Measurements from ENCODE around the gene DEFB123. TPM values are rescaled to one million over a fixed set of nuclear protein-coding genes. Genes with fewer than 3 reads are reported as not detected.

The DEFB123 gene
- polyA plus RNA-seq, 1 donor from 2014 or later = not detected

- H3K27me3 ChIP-seq (ENCODE audit: insufficient read depth, low read depth, low read length) = no peaks in the 10 kb centered on the region
- no peak overlapping the region for H3K4me3 ChIP-seq (ENCODE audit: low read length)
- no peaks in the 10 kb centered on the region for H3K79me2 ChIP-seq (replicated peaks; ENCODE audit: insufficient read depth, low read length)
- no peak overlapping the region for H3K4me2 ChIP-seq (ENCODE audit: low read length)
- no peak overlapping the region for H3K9ac ChIP-seq (ENCODE audit: low read length)
- H3F3A ChIP-seq (ENCODE audit: insufficient read depth, low read length, poor library complexity, severe bottlenecking) = no peaks in the 10 kb centered on the region
- TF ChIP-seq EZH2 (IDR thresholded peaks at IDR 0.05; ENCODE audit: borderline replicate concordance, insufficient read depth, low read length, poor library complexity, severe bottlenecking) = no peak
- no peak overlapping the region for H2AFZ ChIP-seq (ENCODE audit: low read depth, low read length)
- no peak overlapping the region for H3K27ac ChIP-seq (ENCODE audit: low read length)
- H4K20me1 ChIP-seq (ENCODE audit: insufficient read depth) = no peaks in the 10 kb centered on the region
- H3K9me3 ChIP-seq (ENCODE audit: low read length) = peaks cover 4% of the 10 kb centered on the region
- no peaks in the 10 kb centered on the region for H3K36me3 ChIP-seq (ENCODE audit: insufficient read depth, low read length)
- H3K9me2 ChIP-seq (ENCODE audit: insufficient read depth, low read length) = no peaks in the 10 kb centered on the region
These were observed 9.8 kb upstream of the DEFB123 start for GRCh38 chr20:31430568-31431115.

DNA sequence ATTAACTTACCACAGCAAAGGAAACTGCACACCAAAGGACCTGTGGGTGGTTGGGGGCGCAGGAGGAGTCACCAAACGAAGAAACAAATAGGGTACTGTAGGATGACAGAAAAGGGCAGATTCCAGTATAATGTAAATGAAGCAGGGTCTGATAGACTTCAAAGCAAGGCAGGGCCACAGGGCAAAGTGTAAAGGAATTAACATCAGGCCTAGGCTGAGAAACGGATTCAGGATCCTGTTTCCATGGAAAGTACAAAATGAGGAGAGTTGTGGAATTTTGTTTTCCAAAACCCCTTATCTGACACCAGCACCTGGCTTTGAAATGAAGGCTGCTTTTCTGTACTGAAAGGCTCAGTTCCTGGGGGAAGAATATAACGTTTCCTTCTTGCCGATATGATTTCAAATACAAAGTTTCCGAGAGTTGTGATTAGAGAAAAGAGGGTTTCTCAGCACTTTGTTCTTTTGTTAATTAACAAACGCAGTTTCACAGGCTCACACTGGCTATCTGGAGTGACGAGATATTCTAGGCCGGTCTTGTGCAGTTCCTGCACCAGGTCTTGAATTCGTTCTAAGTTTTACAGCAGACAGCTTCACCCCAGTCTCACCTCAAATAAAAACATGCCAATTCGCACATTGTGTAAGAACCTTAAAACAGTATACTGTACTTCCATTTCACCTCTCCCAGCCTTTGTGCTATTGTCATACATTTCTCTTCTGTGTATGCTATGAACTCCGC is 5.8 kb downstream of the DEFB123 start:
- H3K4me3 ChIP-seq (ENCODE audit: low read length) = no peak overlapping the region
- H3K27ac ChIP-seq (ENCODE audit: low read length) = no peak overlapping the region
- no peak for TF ChIP-seq POLR2AphosphoS5 (IDR thresholded peaks at IDR 0.05)
- no peak for TF ChIP-seq TAF1 (IDR thresholded peaks at IDR 0.05; ENCODE audit: low read depth)
- no peak for TF ChIP-seq SMC3 (conservative IDR thresholded peaks at IDR 0.05; ENCODE audit: poor library complexity)
- TF ChIP-seq EP300 (conservative IDR thresholded peaks at IDR 0.05; ENCODE audit: poor library complexity, severe bottlenecking) = no peak
- TF ChIP-seq RAD21 (conservative IDR thresholded peaks at IDR 0.05) = no peak
- TF ChIP-seq CTCF (IDR thresholded peaks at IDR 0.05; ENCODE audit: poor library complexity, severe bottlenecking) = no peak
- no peak for TF ChIP-seq MXI1 (conservative IDR thresholded peaks at IDR 0.05; ENCODE audit: poor library complexity, severe bottlenecking)
- TF ChIP-seq, protein P1, sequence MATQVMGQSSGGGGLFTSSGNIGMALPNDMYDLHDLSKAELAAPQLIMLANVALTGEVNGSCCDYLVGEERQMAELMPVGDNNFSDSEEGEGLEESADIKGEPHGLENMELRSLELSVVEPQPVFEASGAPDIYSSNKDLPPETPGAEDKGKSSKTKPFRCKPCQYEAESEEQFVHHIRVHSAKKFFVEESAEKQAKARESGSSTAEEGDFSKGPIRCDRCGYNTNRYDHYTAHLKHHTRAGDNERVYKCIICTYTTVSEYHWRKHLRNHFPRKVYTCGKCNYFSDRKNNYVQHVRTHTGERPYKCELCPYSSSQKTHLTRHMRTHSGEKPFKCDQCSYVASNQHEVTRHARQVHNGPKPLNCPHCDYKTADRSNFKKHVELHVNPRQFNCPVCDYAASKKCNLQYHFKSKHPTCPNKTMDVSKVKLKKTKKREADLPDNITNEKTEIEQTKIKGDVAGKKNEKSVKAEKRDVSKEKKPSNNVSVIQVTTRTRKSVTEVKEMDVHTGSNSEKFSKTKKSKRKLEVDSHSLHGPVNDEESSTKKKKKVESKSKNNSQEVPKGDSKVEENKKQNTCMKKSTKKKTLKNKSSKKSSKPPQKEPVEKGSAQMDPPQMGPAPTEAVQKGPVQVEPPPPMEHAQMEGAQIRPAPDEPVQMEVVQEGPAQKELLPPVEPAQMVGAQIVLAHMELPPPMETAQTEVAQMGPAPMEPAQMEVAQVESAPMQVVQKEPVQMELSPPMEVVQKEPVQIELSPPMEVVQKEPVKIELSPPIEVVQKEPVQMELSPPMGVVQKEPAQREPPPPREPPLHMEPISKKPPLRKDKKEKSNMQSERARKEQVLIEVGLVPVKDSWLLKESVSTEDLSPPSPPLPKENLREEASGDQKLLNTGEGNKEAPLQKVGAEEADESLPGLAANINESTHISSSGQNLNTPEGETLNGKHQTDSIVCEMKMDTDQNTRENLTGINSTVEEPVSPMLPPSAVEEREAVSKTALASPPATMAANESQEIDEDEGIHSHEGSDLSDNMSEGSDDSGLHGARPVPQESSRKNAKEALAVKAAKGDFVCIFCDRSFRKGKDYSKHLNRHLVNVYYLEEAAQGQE (IDR thresholded peaks at IDR 0.05; ENCODE audit: borderline replicate concordance) = no peak
- TF ChIP-seq EZH2 (IDR thresholded peaks at IDR 0.05; ENCODE audit: borderline replicate concordance, insufficient read depth, low read length, poor library complexity, severe bottlenecking) = no peak
- H3K9ac ChIP-seq (ENCODE audit: low read length) = no peak overlapping the region
- no peaks in the 10 kb centered on the region for H3F3A ChIP-seq (ENCODE audit: insufficient read depth, low read length, poor library complexity, severe bottlenecking)
- no peak overlapping the region for H3K4me2 ChIP-seq (ENCODE audit: low read length)
- no peaks in the 10 kb centered on the region for H3K9me3 ChIP-seq (ENCODE audit: low read length)
- H3K79me2 ChIP-seq (replicated peaks; ENCODE audit: insufficient read depth, low read length) = no peaks in the 10 kb centered on the region
- H4K20me1 ChIP-seq (ENCODE audit: insufficient read depth) = no peaks in the 10 kb centered on the region
- H3K27me3 ChIP-seq (ENCODE audit: insufficient read depth, low read depth, low read length) = no peaks in the 10 kb centered on the region
- no peak overlapping the region for H2AFZ ChIP-seq (ENCODE audit: low read depth, low read length)
- H3K36me3 ChIP-seq (ENCODE audit: insufficient read depth, low read length) = no peaks in the 10 kb centered on the region
- no peaks in the 10 kb centered on the region for H3K9me2 ChIP-seq (ENCODE audit: insufficient read depth, low read length)
